A549 (cell line): ENCODE data around the gene GPRIN3. TPM values are rescaled to one million over a fixed set of nuclear protein-coding genes. Genes with fewer than 3 reads are reported as not detected.
A peak's percentile ranks its signal among the peaks of the same experiment; 100 is the strongest.

Experiments
- ATAC-seq, 2 experiments: fragments of 200-7000 bp in 1 of 2; fragments of >200 bp in 1 of 2; cut with Nextera tagmentation in 1 of 2; cut with Tn5 transposase in 1 of 2; 3 replicates each; pipeline versions ENCODE4 v1.8.0 to v1.9.1; 2018 to 2020; ENCODE audit warnings: mild to moderate bottlenecking in 1 of 2, moderate library complexity in 1 of 2
- CTCF ChIA-PET: fragments of 300-600 bp; sonication (Branson Sonifier 250); formaldehyde crosslinking; extraction: SDS; loops from one replicate; lab custom pipeline; 2021; ENCODE audit warnings: antibody characterized with exemption, inconsistent platforms; lab: Yijun Ruan, JAX
- POLR2A ChIA-PET: fragments of 350-600 bp; formaldehyde crosslinking; extraction: SDS; loops from one replicate; lab custom pipeline; 2021; ENCODE audit warnings: antibody characterized with exemption, inconsistent platforms; lab: Yijun Ruan, JAX
- DNase-seq, 2 experiments: peaks; one replicate each; pipeline versions ENCODE4 v3.0.0 to v3.0.0-alpha.2; 2011 to 2016; ENCODE audit warnings: low read depth in 1 of 2, low spot score in 1 of 2
- FAIRE-seq: peaks from 2 replicates; lab custom pipeline; 2011; peaks lifted over from hg19 to GRCh38; lab: Jason Lieb, UNC
- H3K27ac ChIP-seq, 2 experiments: fragments of >200 bp; sonication (Bioruptor Twin); formaldehyde crosslinking; 3 replicates each; pipeline ENCODE4 v1.5.1; 2016 to 2017
- H3K4me1 ChIP-seq: fragments of >200 bp; sonication (Bioruptor Twin); formaldehyde crosslinking; 3 replicates; pipeline ENCODE4 v1.6.1; 2016
- H3K4me2 ChIP-seq: fragments of >200 bp; sonication (Bioruptor Twin); formaldehyde crosslinking; 3 replicates; pipeline ENCODE4 v1.6.1; 2016
- H3K4me3 ChIP-seq: fragments of >200 bp; sonication (Bioruptor Twin); formaldehyde crosslinking; 3 replicates; pipeline ENCODE4 v1.5.1; 2016
- H3K9me3 ChIP-seq: fragments of >200 bp; sonication (Bioruptor Twin); formaldehyde crosslinking; 3 replicates; pipeline ENCODE4 v1.6.1; 2016
- BHLHE40 ChIP-seq: IDR thresholded peaks from 2 replicates; pipeline ENCODE4 v1.6.1; 2012; ENCODE audit warnings: low read depth, low read length, inconsistent platforms
- CBX8 ChIP-seq: fragments of 200-600 bp; sonication (generic); IDR thresholded peaks from 2 replicates; pipeline ENCODE4 v1.6.1; 2016
- CEBPB ChIP-seq, 2 experiments: fragments of >200 bp in 1 of 2; sonication (Bioruptor Twin) in 1 of 2; formaldehyde crosslinking in 1 of 2; IDR thresholded peaks; 2 replicates each; pipeline ENCODE4 v1.6.1; 2012 to 2016
- CHD2 ChIP-seq: fragments of 150-350 bp; IDR thresholded peaks from 2 replicates; pipeline ENCODE4 v1.6.1; 2014; ENCODE audit warnings: low read length; ENCODE audit not compliant: partially characterized antibody
- CHD4 ChIP-seq: fragments of 200-600 bp; sonication (generic); IDR thresholded peaks from 2 replicates; pipeline ENCODE4 v1.6.1; 2016; ENCODE audit warnings: antibody characterized with exemption, mild to moderate bottlenecking, borderline replicate concordance
- E2F6 ChIP-seq: IDR thresholded peaks from 2 replicates; pipeline ENCODE4 v1.6.1; 2012; ENCODE audit warnings: low read depth, borderline replicate concordance
- ELK1 ChIP-seq: fragments of 150-350 bp; IDR thresholded peaks from 2 replicates; pipeline ENCODE4 v1.6.1; 2014; ENCODE audit warnings: low read depth, mild to moderate bottlenecking, low read length
- EP300 ChIP-seq, 2 experiments: fragments of >200 bp; sonication (Bioruptor Twin); formaldehyde crosslinking; IDR thresholded peaks; 2 replicates in 1 of 2; 3 replicates in 1 of 2; pipeline ENCODE4 v1.6.1; 2016 to 2017
- ESRRA ChIP-seq: fragments of 150-350 bp; IDR thresholded peaks from 2 replicates; pipeline ENCODE4 v1.6.1; 2014; ENCODE audit warnings: mild to moderate bottlenecking, low read length, borderline replicate concordance
- FOSL2 ChIP-seq, 2 experiments: fragments of 450-650 bp in 1 of 2; fragments of >200 bp in 1 of 2; sonication (Bioruptor Twin) in 1 of 2; formaldehyde crosslinking; IDR thresholded peaks; 2 replicates each; pipeline versions ENCODE4 v1.5.0 to v1.6.1; 2016 to 2020; ENCODE audit warnings: mild to moderate bottlenecking in 1 of 2, moderate library complexity in 1 of 2
- GATA3 ChIP-seq: IDR thresholded peaks from 2 replicates; pipeline ENCODE4 v1.6.1; 2012; ENCODE audit warnings: borderline replicate concordance
- HDAC2 ChIP-seq: fragments of 200-600 bp; sonication (generic); IDR thresholded peaks from 2 replicates; pipeline ENCODE4 v1.6.1; 2016
- HOXA7 ChIP-seq: fragments of 250-450 bp; sonication (Bioruptor Pico); IDR thresholded peaks from 2 replicates; pipeline ENCODE4 v1.5.0; 2020; ENCODE audit warnings: mild to moderate bottlenecking, moderate library complexity
- HOXB5 ChIP-seq: fragments of 250-450 bp; sonication (Bioruptor Pico); IDR thresholded peaks from 2 replicates; pipeline ENCODE4 v1.5.0; 2020; ENCODE audit warnings: mild to moderate bottlenecking, moderate library complexity
- JUN ChIP-seq, 2 experiments: fragments of >200 bp; sonication (Bioruptor Twin); formaldehyde crosslinking; IDR thresholded peaks; 2 replicates in 1 of 2; 3 replicates in 1 of 2; pipeline ENCODE4 v1.6.1; 2016 to 2017
- KDM5A ChIP-seq: fragments of 200-600 bp; sonication (generic); IDR thresholded peaks from 2 replicates; pipeline ENCODE4 v1.6.1; 2016; ENCODE audit warnings: antibody characterized with exemption, mild to moderate bottlenecking
- NFE2L2 ChIP-seq: fragments of 150-350 bp; conservative IDR thresholded peaks from 2 replicates; pipeline ENCODE4 v1.6.1; 2014; ENCODE audit warnings: low read length
- NPAS2 ChIP-seq: fragments of 250-450 bp; sonication (Bioruptor Pico); IDR thresholded peaks from 2 replicates; pipeline ENCODE4 v1.8.0; 2022; ENCODE audit warnings: mild to moderate bottlenecking, moderate library complexity, borderline replicate concordance
- NR3C1 ChIP-seq: fragments of >200 bp; sonication (Bioruptor Twin); formaldehyde crosslinking; IDR thresholded peaks from 3 replicates; pipeline ENCODE4 v1.6.1; 2017
- PHF8 ChIP-seq: fragments of 200-600 bp; sonication (generic); IDR thresholded peaks from 2 replicates; pipeline ENCODE4 v1.6.1; 2016; ENCODE audit warnings: low read depth, mild to moderate bottlenecking, antibody characterized with exemption, moderate library complexity, borderline replicate concordance
- POLR2AphosphoS2 ChIP-seq: conservative IDR thresholded peaks from 2 replicates; pipeline ENCODE4 v1.6.1; 2012; ENCODE audit warnings: low read length, improper control_type of control experiment, inconsistent platforms
- RCOR1 ChIP-seq: fragments of 150-350 bp; IDR thresholded peaks from 2 replicates; pipeline ENCODE4 v1.6.1; 2014; ENCODE audit warnings: antibody characterized with exemption, low read length, low read depth
- REST ChIP-seq: fragments of 200-600 bp; sonication (generic); IDR thresholded peaks from 2 replicates; pipeline ENCODE4 v1.6.1; 2016; ENCODE audit warnings: antibody characterized with exemption, mild to moderate bottlenecking, moderate library complexity
- RNF2 ChIP-seq: fragments of 200-600 bp; sonication (generic); IDR thresholded peaks from 2 replicates; pipeline ENCODE4 v1.6.1; 2016; ENCODE audit warnings: low read depth, mild to moderate bottlenecking, antibody characterized with exemption, moderate library complexity, borderline replicate concordance
- SMC3 ChIP-seq: fragments of >200 bp; sonication (Bioruptor Twin); formaldehyde crosslinking; IDR thresholded peaks from 3 replicates; pipeline ENCODE4 v1.6.1; 2018; ENCODE audit warnings: inconsistent platforms
- TFCP2L1 ChIP-seq: fragments of 250-450 bp; sonication (Bioruptor Pico); IDR thresholded peaks from 2 replicates; pipeline ENCODE4 v1.5.0; 2021; ENCODE audit warnings: mild to moderate bottlenecking
- TP53 ChIP-seq: fragments of 250-450 bp; sonication (Bioruptor Pico); IDR thresholded peaks from 2 replicates; pipeline ENCODE4 v1.5.0; 2021; ENCODE audit warnings: mild to moderate bottlenecking, moderate library complexity
- ZC3H11A ChIP-seq: fragments of 450-650 bp; IDR thresholded peaks from 2 replicates; pipeline ENCODE4 v1.6.1; 2014; ENCODE audit warnings: antibody characterized with exemption, mild to moderate bottlenecking
- ZFP36 ChIP-seq: fragments of 450-650 bp; IDR thresholded peaks from 2 replicates; pipeline ENCODE4 v1.6.1; 2014; ENCODE audit warnings: borderline replicate concordance; ENCODE audit not compliant: partially characterized antibody
- WGBS: methylation state at CpG from one replicate; pipeline ENCODE4 v1.1.6; 2017; ENCODE audit errors: missing lambda C conversion rate; 5-methylcytosine and 5-hydroxymethylcytosine counted together
- polyA plus RNA-seq, 4 experiments: library from polyadenylated mRNA; depleted of rRNA in 3 of 4; stranded (reverse); fragments of >200 nt; fragmentation: RNase III in 1 of 4; extraction: RNeasy Plus Mini Kit Qiagen cat#74134 plus additional on column Dnase treatment in 1 of 4; gene quantifications; 2 replicates in 3 of 4; 3 replicates in 1 of 4; pipeline ENCODE4 v1.2.3, GENCODE V29; 2011 to 2017

The GPRIN3 gene
- polyA plus RNA-seq, 2 of the 4 experiments (the other 2 are of a cell fraction): 6.8 to 18.7 TPM

GRCh38 chr4:89269121-89269666 lies 38.4 kb downstream of the GPRIN3 start (continued):
- TF ChIP-seq ELK1 (no peak), TFCP2L1 (CRISPR knock-in tag) (no peak), E2F6 (no peak)
- TF ChIP-seq, all 56 proteins: peak for 0

GRCh38 chr4:89268679-89269078 lies 38.9 kb downstream of the GPRIN3 start:
- no peak for TF ChIP-seq REST
- TF ChIP-seq BHLHE40: no peak
- no peak for TF ChIP-seq NR3C1
- TF ChIP-seq RNF2: no peak
- no peak for TF ChIP-seq HOXA7 (CRISPR knock-in tag)
- no peak for TF ChIP-seq ESRRA
- TF ChIP-seq CEBPB (IDR thresholded peaks at IDR 0.05): no peak
- TF ChIP-seq EP300 (IDR thresholded peaks at IDR 0.05): no peak
- TF ChIP-seq FOSL2 (IDR thresholded peaks at IDR 0.05): no peak
- TF ChIP-seq FOSL2 (CRISPR knock-in tag; IDR thresholded peaks at IDR 0.05): no peak
- no peak for TF ChIP-seq POLR2AphosphoS2
- TF ChIP-seq TP53 (CRISPR knock-in tag): no peak
- TF ChIP-seq RCOR1: no peak
- no peak for TF ChIP-seq TFCP2L1 (CRISPR knock-in tag)
- no peak for TF ChIP-seq ZFP36
- CTCF ChIA-PET: no interaction called here
- Histone ChIP-seq H3K4me1 (peaks cover 39% of the 10 kb centered on the region), H3K27ac (peak overlapping the region; percentile 14 to 62; a peak in 5 of 6 replicates), H3K4me3 (no peak overlapping the region), H3K4me2 (peak overlapping the region; percentile 25; the same call in 1 of the 3 replicates), H3K9me3 (peaks cover 15% of the 10 kb centered on the region)
- 65% methylated on average over 2 of the region's 2 CpGs for WGBS
- FAIRE-seq: no peak
- ATAC-seq: no peak
- POLR2A ChIA-PET: no interaction called here
- no peak for DNase-seq

GRCh38 chr4:89267846-89268245 lies 39.8 kb downstream of the GPRIN3 start:
- FAIRE-seq (no peak), ATAC-seq (no peak), DNase-seq (no peak)
- TF ChIP-seq KDM5A (no peak), NPAS2 (CRISPR knock-in tag) (no peak), ZC3H11A (no peak), CHD4 (no peak), SMC3 (no peak), HOXB5 (no peak), PHF8 (no peak), HDAC2 (no peak), CHD2 (no peak), TP53 (CRISPR knock-in tag) (no peak), GATA3 (no peak), CBX8 (no peak), NFE2L2 (no peak), JUN (IDR thresholded peaks at IDR 0.05) (no peak)
- Histone ChIP-seq H3K4me3 (no peak overlapping the region), H3K9me3 (peaks cover 15% of the 10 kb centered on the region), H3K4me2 (no peak overlapping the region; the same call in 2 of the 3 replicates), H3K4me1 (peaks cover 32% of the 10 kb centered on the region), H3K27ac (peak overlapping the region in 1 of 2 experiments; percentile 62; a peak in 2 of 6 replicates)
- WGBS: 76% methylated on average over 3 of the region's 3 CpGs
- POLR2A ChIA-PET: no interaction called here
- CTCF ChIA-PET: no interaction called here
